Tibial nerve (tissue), 4 donors: Measurements from ENCODE around the gene MPPED1. TPM values are rescaled to one million over a fixed set of nuclear protein-coding genes. Genes with fewer than 3 reads are reported as not detected.

Experiments
- DNase-seq, 2 donors: peaks; one replicate each; pipeline ENCODE4 v3.0.0-alpha.2; 2019; ENCODE audit warnings: low spot score in 2 of 2
- H3K27ac ChIP-seq, 4 donors: fragments of 200-600 bp; sonication (generic) in 3 of 4; one replicate each; pipeline ENCODE4 v1.5.1; 2017 to 2019; ENCODE audit warnings: mild to moderate bottlenecking in 1 of 4
- H3K27me3 ChIP-seq, 2 donors: fragments of 200-600 bp; sonication (generic) in 1 of 2; one replicate each; pipeline versions ENCODE4 v1.5.1 to v1.6.0; 2017 to 2019
- H3K36me3 ChIP-seq, 3 donors: fragments of 200-600 bp; sonication (generic); one replicate each; pipeline ENCODE4 v1.5.1; 2018 to 2019
- H3K4me1 ChIP-seq, 4 donors: fragments of 200-600 bp; sonication (generic) in 3 of 4; one replicate each; pipeline ENCODE4 v1.5.1; 2017 to 2019
- H3K4me3 ChIP-seq, 4 donors: fragments of 200-600 bp; sonication (generic) in 3 of 4; one replicate each; pipeline ENCODE4 v1.5.1; 2017 to 2019; ENCODE audit warnings: mild to moderate bottlenecking in 1 of 4, moderate library complexity in 1 of 4
- H3K9me3 ChIP-seq, 4 donors: fragments of 200-600 bp; sonication (generic) in 3 of 4; one replicate each; pipeline ENCODE4 v1.5.1; 2017 to 2019
- EP300 ChIP-seq, 2 donors: sonication (generic); formaldehyde crosslinking; IDR thresholded peaks; one replicate each; pipeline ENCODE4 v1.6.1; 2017; ENCODE audit warnings: antibody characterized with exemption in 2 of 2, mild to moderate bottlenecking in 1 of 2
- POLR2A ChIP-seq, 2 donors: fragments of 450-650 bp; IDR thresholded peaks; one replicate each; pipeline ENCODE4 v1.6.1; 2017; ENCODE audit warnings: antibody characterized with exemption in 2 of 2, mild to moderate bottlenecking in 2 of 2, moderate library complexity in 2 of 2
- WGBS, 2 donors: methylation state at CpG; one replicate each; pipeline ENCODE4 v1.1.5; 2018; 5-methylcytosine and 5-hydroxymethylcytosine counted together
- total RNA-seq, 4 donors: library from RNA; depleted of rRNA; stranded (reverse); fragments of >200 nt; gene quantifications; one replicate each; pipeline ENCODE4 v1.1.0, GENCODE V29; 2016
- TF ChIP-seq, protein P1 (sequence below), 5 experiments: fragments of 200-600 bp in 3 of 5; fragments of 450-650 bp in 2 of 5; sonication (generic) in 3 of 5; IDR thresholded peaks; one replicate each; pipeline ENCODE4 v1.5.1; 2016 to 2019; ENCODE audit warnings: antibody characterized with exemption in 5 of 5, mild to moderate bottlenecking in 3 of 5, moderate library complexity in 2 of 5

The MPPED1 gene, protein sequence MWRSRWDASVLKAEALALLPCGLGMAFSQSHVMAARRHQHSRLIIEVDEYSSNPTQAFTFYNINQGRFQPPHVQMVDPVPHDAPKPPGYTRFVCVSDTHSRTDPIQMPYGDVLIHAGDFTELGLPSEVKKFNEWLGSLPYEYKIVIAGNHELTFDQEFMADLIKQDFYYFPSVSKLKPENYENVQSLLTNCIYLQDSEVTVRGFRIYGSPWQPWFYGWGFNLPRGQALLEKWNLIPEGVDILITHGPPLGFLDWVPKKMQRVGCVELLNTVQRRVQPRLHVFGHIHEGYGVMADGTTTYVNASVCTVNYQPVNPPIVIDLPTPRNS
- total RNA-seq = 1 to 10 TPM; 1.2 to 2.4 (median 1.8) TPM

GRCh38 chr22:43411869-43412807, at the start of gene MPPED1:
Gene MPPED1, plus strand, starts transcription at chr22:43412014. Its CDS starts 12,972 bp downstream, at chr22:43424986.
- peaks cover 0 to 8% (median 0%) of the 10 kb centered on the region in 4 donors for H3K4me1 ChIP-seq
- H3K4me3 ChIP-seq = peak within 1 kb of the TSS in 1 of 4 donors; percentile 46
- no peak within 1 kb of the TSS for H3K27ac ChIP-seq
- no peaks in the 10 kb centered on the region for H3K9me3 ChIP-seq
- H3K36me3 ChIP-seq = no peaks in the 10 kb centered on the region
- TF ChIP-seq POLR2A (IDR thresholded peaks at IDR 0.05) (no peak), EP300 (IDR thresholded peaks at IDR 0.05) (no peak)
- TF ChIP-seq, protein P1, sequence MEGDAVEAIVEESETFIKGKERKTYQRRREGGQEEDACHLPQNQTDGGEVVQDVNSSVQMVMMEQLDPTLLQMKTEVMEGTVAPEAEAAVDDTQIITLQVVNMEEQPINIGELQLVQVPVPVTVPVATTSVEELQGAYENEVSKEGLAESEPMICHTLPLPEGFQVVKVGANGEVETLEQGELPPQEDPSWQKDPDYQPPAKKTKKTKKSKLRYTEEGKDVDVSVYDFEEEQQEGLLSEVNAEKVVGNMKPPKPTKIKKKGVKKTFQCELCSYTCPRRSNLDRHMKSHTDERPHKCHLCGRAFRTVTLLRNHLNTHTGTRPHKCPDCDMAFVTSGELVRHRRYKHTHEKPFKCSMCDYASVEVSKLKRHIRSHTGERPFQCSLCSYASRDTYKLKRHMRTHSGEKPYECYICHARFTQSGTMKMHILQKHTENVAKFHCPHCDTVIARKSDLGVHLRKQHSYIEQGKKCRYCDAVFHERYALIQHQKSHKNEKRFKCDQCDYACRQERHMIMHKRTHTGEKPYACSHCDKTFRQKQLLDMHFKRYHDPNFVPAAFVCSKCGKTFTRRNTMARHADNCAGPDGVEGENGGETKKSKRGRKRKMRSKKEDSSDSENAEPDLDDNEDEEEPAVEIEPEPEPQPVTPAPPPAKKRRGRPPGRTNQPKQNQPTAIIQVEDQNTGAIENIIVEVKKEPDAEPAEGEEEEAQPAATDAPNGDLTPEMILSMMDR (IDR thresholded peaks at IDR 0.05) = no peak
- 4 to 5% methylated on average over 15 to 24 of the region's 95 CpGs for WGBS, 2 donors
- DNase-seq = no peak
- peaks cover 0 to 37% of the 10 kb centered on the region in 2 donors for H3K27me3 ChIP-seq

DNA sequence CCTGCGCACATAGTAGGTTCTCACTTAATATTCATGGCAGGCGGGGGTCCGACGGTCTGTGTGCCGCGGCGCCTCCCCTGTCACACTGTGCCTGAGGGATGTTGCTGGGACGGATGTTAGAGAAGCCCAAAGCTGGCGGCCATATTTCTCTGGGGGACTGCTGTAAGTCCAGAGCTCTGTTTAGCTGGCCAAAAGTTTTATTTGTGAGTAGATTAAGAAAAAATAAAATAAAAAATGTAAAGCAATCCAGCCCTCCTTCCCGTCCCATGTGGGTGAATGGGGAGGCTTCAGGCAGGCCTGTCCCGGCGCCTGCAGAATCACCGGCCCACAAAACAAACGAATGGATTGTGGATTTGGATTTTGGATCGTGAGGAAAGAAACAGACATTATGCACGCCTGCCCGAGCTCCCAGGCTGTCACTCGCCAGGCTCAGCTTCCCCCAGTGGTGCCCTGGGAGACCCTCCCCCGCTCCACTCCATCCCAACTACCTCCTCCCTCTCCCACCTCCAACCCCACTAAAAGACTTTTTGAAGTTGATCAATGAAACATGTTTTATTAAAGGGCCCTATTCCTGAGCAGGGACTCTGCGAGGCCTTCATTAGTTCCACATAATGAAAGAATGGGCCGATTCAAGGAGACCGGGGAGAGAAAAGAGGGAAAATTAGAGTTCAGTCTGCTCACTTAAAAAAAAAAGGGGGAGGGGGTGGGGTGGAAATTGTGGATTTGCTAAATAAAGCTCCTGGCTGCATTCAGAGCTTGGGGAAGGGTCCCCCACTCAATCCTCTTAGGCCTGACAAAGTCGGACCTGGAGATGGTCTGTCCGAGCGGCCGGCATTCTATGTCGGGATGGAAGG, 48.3 kb upstream of the MPPED1 start:
- H3K9me3 ChIP-seq = no peaks in the 10 kb centered on the region
- no peak overlapping the region for H3K27ac ChIP-seq
- DNase-seq = no peak
- H3K36me3 ChIP-seq = no peaks in the 10 kb centered on the region
- H3K27me3 ChIP-seq = peaks cover 0 to 50% of the 10 kb centered on the region in 2 donors
- H3K4me3 ChIP-seq = no peak overlapping the region
- 56 to 57% methylated on average over 27 of the region's 27 CpGs for WGBS, 2 donors
- TF ChIP-seq POLR2A (IDR thresholded peaks at IDR 0.05) = no peak
- TF ChIP-seq, protein P1 (IDR thresholded peaks at IDR 0.05) = no peak
- no peak for TF ChIP-seq EP300 (IDR thresholded peaks at IDR 0.05)
- no peaks in the 10 kb centered on the region for H3K4me1 ChIP-seq

- Histone ChIP-seq H3K27me3 (peaks cover 0 to 50% of the 10 kb centered on the region in 2 donors), H3K36me3 (no peaks in the 10 kb centered on the region), H3K27ac (no peak overlapping the region), H3K4me3 (no peak overlapping the region), H3K9me3 (no peaks in the 10 kb centered on the region), H3K4me1 (no peaks in the 10 kb centered on the region)
- TF ChIP-seq, protein P1 (IDR thresholded peaks at IDR 0.05) = no peak
- no peak for TF ChIP-seq POLR2A (IDR thresholded peaks at IDR 0.05)
- no peak for TF ChIP-seq EP300 (IDR thresholded peaks at IDR 0.05)
- WGBS, 2 donors = 50 to 62% methylated on average over 8 of the region's 8 CpGs
- DNase-seq = no peak
Observed at GRCh38 chr22:43364169-43364435, 47.7 kb upstream of the MPPED1 start.

DNA sequence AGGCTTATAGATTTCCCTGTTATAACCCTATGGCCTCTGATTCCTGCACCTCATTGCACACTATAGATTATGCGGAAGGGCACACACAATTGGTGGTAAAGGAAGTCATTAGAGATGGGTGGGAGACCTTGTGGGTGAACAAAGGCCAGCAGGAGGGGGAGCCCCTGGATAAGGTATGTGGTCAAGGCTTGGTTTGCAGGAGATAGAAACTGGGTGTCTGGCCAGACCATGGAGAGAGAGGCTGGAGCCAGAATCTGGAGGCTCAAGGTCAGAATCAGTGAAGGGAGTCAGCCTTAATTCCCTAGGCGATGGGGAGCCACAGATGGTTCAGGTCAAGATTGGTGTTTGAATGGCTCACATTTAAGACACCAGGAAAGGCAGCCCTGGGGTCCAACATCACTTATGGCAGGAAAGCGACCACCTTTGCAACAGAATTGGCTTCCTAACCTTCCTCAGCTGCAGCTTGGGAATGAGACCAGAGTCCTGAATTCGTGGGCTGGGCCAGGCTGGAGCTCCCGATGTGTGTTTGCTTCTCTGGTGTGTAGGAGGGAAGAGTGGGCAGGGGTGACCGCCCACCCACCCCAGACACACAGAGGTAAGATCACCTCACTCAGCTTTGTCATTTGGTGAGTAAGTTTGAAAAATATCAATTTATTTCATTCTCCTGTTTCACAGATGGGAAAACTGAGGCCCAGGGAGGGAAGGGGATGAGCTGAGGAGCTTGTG, 45.9 kb upstream of the MPPED1 start:
- 82 to 83% methylated on average over 6 of the region's 6 CpGs for WGBS, 2 donors
- Histone ChIP-seq H3K27me3 (peaks cover 0 to 62% of the 10 kb centered on the region in 2 donors), H3K9me3 (no peaks in the 10 kb centered on the region), H3K36me3 (no peaks in the 10 kb centered on the region), H3K4me3 (no peak overlapping the region), H3K4me1 (peaks cover 0 to 4% (median 0%) of the 10 kb centered on the region in 4 donors), H3K27ac (no peak overlapping the region)
- TF ChIP-seq EP300 (IDR thresholded peaks at IDR 0.05) = no peak
- TF ChIP-seq, protein P1 (IDR thresholded peaks at IDR 0.05) = no peak
- TF ChIP-seq POLR2A (IDR thresholded peaks at IDR 0.05) = no peak
- DNase-seq = no peak
